K562 (cell line): ENCODE measurements around the gene RITA1. TPM values are rescaled to one million over a fixed set of nuclear protein-coding genes. Genes with fewer than 3 reads are reported as not detected.

Experiments
- JUN ChIP-seq, 2 experiments: sonication (generic) in 1 of 2; formaldehyde crosslinking in 1 of 2; IDR thresholded peaks; 2 replicates each; pipeline versions ENCODE4 v1.6.1 to v1.8.0; 2012 to 2022; ENCODE audit warnings: borderline replicate concordance in 2 of 2, mild to moderate bottlenecking in 2 of 2, improper control_type of control experiment in 1 of 2, low read depth in 1 of 2, low read length in 1 of 2, missing genetic modification reagents in 1 of 2
- JUND ChIP-seq, 2 experiments: IDR thresholded peaks; 2 replicates in 1 of 2; 3 replicates in 1 of 2; pipeline ENCODE4 v1.6.1; 2011; ENCODE audit warnings: borderline replicate concordance in 2 of 2, low read depth in 2 of 2, low read length in 2 of 2, improper control_type of control experiment in 1 of 2, missing biosample characterization in 1 of 2, missing genetic modification characterization in 1 of 2, missing genetic modification reagents in 1 of 2
- L3MBTL2 ChIP-seq: fragments of 450-650 bp; IDR thresholded peaks from 2 replicates; pipeline ENCODE4 v1.6.1; 2016; ENCODE audit warnings: mild to moderate bottlenecking, moderate library complexity
- RNF2 ChIP-seq: sonication (generic); IDR thresholded peaks from 2 replicates; pipeline ENCODE4 v1.6.1; 2016
- TAF9B ChIP-seq: fragments of 450-650 bp; IDR thresholded peaks from 2 replicates; pipeline ENCODE4 v1.6.1; 2018; ENCODE audit warnings: mild to moderate bottlenecking; ENCODE audit not compliant: partially characterized antibody
- ZNF217 ChIP-seq: sonication (generic); formaldehyde crosslinking; IDR thresholded peaks from 2 replicates; pipeline ENCODE4 v1.8.0; 2022; ENCODE audit warnings: mild to moderate bottlenecking, missing genetic modification reagents
- polyA plus RNA-seq, 8 experiments: library from polyadenylated mRNA; depleted of rRNA in 4 of 8; stranded (reverse) in 5 of 8; unstranded in 3 of 8; fragments of >200 nt; fragmentation: Nextera tagmentation in 2 of 8; fragmentation: Illumina TruSeq in 1 of 8; extraction: Ambion mirVana in 2 of 8; extraction: Trizol in 1 of 8; gene quantifications; 2 replicates each; pipeline versions ENCODE4 v1.2.1 to v1.2.3, GENCODE V29; 2011 to 2014; ENCODE audit warnings: inconsistent platforms in 1 of 8, missing spikeins in 1 of 8
- total RNA-seq, 7 experiments: library from RNA; depleted of rRNA in 6 of 7; stranded (reverse); fragments of >200 nt in 6 of 7; fragmentation: Illumina TruSeq in 2 of 7; extraction: Trizol in 2 of 7; gene quantifications; 2 replicates each; pipeline versions ENCODE4 v1.2.1 to v1.2.3, GENCODE V29; 2011 to 2021; ENCODE audit warnings: low replicate concordance in 1 of 7
- TF ChIP-seq, protein P1 (sequence below): sonication (generic); formaldehyde crosslinking; IDR thresholded peaks from 2 replicates; pipeline ENCODE4 v1.8.1; 2023; ENCODE audit warnings: mild to moderate bottlenecking, missing genetic modification reagents
- TF ChIP-seq, protein P2 (sequence below), 2 experiments: fragments of 450-650 bp; formaldehyde crosslinking in 1 of 2; IDR thresholded peaks; 2 replicates each; pipeline versions ENCODE4 v1.4.0 to v1.6.1; 2014 to 2020; ENCODE audit warnings: mild to moderate bottlenecking in 2 of 2, borderline replicate concordance in 1 of 2, low read depth in 1 of 2
- TF ChIP-seq, protein P3 (sequence below), 3 experiments: fragments of 200-800 bp in 1 of 3; sonication (Bioruptor generic) in 1 of 3; sonication (generic) in 1 of 3; formaldehyde crosslinking in 1 of 3; IDR thresholded peaks; 2 replicates each; pipeline versions ENCODE4 v1.6.1 to v1.8.0; 2016 to 2022; ENCODE audit warnings: mild to moderate bottlenecking in 2 of 3, missing compliant biosample characterization in 2 of 3, missing genetic modification characterization in 2 of 3, missing genetic modification reagents in 1 of 3
- TF ChIP-seq, protein P4 (sequence below), 2 experiments: IDR thresholded peaks; 2 replicates each; pipeline ENCODE4 v1.6.1; 2011; ENCODE audit warnings: borderline replicate concordance in 1 of 2, control low read depth in 1 of 2, low read depth in 1 of 2, low read length in 1 of 2, mild to moderate bottlenecking in 1 of 2, mixed read lengths in 1 of 2, moderate library complexity in 1 of 2; ENCODE audit not compliant: insufficient read depth in 1 of 2, insufficient read length in 1 of 2, poor library complexity in 1 of 2, severe bottlenecking in 1 of 2; ENCODE audit errors: extremely low read depth in 1 of 2

Gene RITA1
- total and polyA plus RNA-seq, 9 of the 15 experiments (the other 6 are each of a cell fraction or from before 2014, with no cell fraction given): 2.8 to 40.4 (median 18.0) TPM

DNA sequence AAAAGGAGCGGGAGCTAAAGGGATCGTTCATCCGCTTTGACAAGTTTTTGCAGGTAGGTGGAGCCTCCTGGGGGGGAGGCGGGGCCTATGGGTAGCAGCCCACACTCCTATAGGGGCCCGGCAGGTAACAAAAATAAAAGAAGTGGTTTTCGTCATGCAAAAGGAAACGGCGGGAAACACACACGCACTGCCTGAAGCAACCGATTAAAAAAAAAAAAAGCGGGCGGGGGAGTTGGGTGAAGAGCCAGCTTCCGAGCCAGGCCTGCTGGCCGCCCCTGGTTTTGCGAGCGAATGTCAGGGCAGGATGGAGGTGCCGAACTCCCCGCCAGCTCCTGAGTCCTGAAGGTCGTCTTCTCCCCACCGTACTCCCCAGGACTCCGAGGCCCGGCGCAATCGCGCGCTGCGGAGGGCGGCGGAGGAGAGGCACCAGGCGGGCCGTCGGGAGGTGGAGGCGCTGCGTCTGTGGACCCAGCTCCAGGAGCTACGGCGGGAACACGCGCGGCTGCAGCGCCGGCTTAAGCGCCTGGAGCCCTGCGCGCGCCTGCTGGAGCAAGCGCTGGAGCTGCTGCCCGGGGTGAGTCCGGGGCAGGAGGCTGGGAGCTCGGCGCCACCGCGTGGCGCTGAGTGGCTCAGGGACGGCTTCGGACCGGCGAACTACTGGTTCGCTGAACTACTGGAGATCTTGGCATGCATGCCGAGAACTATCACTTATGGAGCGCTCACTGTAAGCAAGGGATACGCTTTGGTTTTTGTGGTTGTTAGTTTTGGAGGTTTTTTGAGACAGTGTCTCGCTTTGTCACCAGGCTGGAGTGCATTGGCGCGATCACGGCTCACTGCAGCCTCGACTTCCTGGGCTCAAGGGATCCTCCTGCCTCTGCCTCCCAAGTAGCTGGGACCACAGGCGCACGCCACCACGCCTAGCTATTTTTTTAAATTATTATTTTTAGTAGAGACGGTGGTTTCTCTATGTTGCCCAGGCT, 32.4 kb upstream of the RITA1 start (continued):
- TF ChIP-seq, protein P1, sequence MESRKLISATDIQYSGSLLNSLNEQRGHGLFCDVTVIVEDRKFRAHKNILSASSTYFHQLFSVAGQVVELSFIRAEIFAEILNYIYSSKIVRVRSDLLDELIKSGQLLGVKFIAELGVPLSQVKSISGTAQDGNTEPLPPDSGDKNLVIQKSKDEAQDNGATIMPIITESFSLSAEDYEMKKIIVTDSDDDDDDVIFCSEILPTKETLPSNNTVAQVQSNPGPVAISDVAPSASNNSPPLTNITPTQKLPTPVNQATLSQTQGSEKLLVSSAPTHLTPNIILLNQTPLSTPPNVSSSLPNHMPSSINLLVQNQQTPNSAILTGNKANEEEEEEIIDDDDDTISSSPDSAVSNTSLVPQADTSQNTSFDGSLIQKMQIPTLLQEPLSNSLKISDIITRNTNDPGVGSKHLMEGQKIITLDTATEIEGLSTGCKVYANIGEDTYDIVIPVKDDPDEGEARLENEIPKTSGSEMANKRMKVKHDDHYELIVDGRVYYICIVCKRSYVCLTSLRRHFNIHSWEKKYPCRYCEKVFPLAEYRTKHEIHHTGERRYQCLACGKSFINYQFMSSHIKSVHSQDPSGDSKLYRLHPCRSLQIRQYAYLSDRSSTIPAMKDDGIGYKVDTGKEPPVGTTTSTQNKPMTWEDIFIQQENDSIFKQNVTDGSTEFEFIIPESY (CRISPR knock-in tag): peak; percentile 90
- peak; percentile 94 for TF ChIP-seq L3MBTL2
- 0 out of 2 replicates have a peak, but pooled peaks have one; percentile 24 for TF ChIP-seq RNF2
- TF ChIP-seq, protein P2, sequence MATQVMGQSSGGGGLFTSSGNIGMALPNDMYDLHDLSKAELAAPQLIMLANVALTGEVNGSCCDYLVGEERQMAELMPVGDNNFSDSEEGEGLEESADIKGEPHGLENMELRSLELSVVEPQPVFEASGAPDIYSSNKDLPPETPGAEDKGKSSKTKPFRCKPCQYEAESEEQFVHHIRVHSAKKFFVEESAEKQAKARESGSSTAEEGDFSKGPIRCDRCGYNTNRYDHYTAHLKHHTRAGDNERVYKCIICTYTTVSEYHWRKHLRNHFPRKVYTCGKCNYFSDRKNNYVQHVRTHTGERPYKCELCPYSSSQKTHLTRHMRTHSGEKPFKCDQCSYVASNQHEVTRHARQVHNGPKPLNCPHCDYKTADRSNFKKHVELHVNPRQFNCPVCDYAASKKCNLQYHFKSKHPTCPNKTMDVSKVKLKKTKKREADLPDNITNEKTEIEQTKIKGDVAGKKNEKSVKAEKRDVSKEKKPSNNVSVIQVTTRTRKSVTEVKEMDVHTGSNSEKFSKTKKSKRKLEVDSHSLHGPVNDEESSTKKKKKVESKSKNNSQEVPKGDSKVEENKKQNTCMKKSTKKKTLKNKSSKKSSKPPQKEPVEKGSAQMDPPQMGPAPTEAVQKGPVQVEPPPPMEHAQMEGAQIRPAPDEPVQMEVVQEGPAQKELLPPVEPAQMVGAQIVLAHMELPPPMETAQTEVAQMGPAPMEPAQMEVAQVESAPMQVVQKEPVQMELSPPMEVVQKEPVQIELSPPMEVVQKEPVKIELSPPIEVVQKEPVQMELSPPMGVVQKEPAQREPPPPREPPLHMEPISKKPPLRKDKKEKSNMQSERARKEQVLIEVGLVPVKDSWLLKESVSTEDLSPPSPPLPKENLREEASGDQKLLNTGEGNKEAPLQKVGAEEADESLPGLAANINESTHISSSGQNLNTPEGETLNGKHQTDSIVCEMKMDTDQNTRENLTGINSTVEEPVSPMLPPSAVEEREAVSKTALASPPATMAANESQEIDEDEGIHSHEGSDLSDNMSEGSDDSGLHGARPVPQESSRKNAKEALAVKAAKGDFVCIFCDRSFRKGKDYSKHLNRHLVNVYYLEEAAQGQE (IDR thresholded peaks at IDR 0.05; ENCODE audit: borderline replicate concordance): peak; percentile 81
- TF ChIP-seq, protein P2 (CRISPR knock-in tag; IDR thresholded peaks at IDR 0.05; ENCODE audit: low read depth): no peak
- no peak for TF ChIP-seq ZNF217 (CRISPR knock-in tag)
- TF ChIP-seq JUN (IDR thresholded peaks at IDR 0.05; ENCODE audit: borderline replicate concordance, low read depth, low read length): no peak
- TF ChIP-seq JUN (CRISPR knock-in tag; IDR thresholded peaks at IDR 0.05; ENCODE audit: borderline replicate concordance): peak; percentile 89; the same call in 1 of the 2 replicates
- TF ChIP-seq, protein P3, sequence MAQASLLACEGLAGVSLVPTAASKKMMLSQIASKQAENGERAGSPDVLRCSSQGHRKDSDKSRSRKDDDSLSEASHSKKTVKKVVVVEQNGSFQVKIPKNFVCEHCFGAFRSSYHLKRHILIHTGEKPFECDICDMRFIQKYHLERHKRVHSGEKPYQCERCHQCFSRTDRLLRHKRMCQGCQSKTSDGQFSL (CRISPR knock-in tag; IDR thresholded peaks at IDR 0.05): 0 out of 2 replicates have a peak, but pooled peaks have one; percentile 28
- TF ChIP-seq, protein P3 (tag; IDR thresholded peaks at IDR 0.05): no peak
- TF ChIP-seq JUND (IDR thresholded peaks at IDR 0.05; ENCODE audit: borderline replicate concordance, low read depth, low read length): 0 out of 2 replicates have a peak, but pooled peaks have one; percentile 19
- no peak for TF ChIP-seq JUND (tag; IDR thresholded peaks at IDR 0.05; ENCODE audit: borderline replicate concordance, low read depth, low read length)
- TF ChIP-seq, protein P4, sequence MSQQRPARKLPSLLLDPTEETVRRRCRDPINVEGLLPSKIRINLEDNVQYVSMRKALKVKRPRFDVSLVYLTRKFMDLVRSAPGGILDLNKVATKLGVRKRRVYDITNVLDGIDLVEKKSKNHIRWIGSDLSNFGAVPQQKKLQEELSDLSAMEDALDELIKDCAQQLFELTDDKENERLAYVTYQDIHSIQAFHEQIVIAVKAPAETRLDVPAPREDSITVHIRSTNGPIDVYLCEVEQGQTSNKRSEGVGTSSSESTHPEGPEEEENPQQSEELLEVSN (IDR thresholded peaks at IDR 0.05; ENCODE audit: borderline replicate concordance in 1 of 2, extremely low read depth in 1 of 2, insufficient read depth in 1 of 2, insufficient read length in 1 of 2, low read depth in 1 of 2, low read length in 1 of 2, poor library complexity in 1 of 2, severe bottlenecking in 1 of 2): peak; percentile 75 to 93
- no peak for TF ChIP-seq TAF9B
